GM19328 (cell line): ENCODE results near the gene ABCD1.

ENCODE experiments used
- ATAC-seq: cut with Tn5 transposase; IDR thresholded peaks from one replicate; pipeline ENCODE4 v1.9.1; 2021; ENCODE audit warnings: mild to moderate bottlenecking, moderate library complexity; ENCODE audit not compliant: unreplicated experiment

The ABCD1 gene

GRCh38 chrX:153750127-153750774, 25.6 kb downstream of the ABCD1 start:
- no peak for ATAC-seq

DNA sequence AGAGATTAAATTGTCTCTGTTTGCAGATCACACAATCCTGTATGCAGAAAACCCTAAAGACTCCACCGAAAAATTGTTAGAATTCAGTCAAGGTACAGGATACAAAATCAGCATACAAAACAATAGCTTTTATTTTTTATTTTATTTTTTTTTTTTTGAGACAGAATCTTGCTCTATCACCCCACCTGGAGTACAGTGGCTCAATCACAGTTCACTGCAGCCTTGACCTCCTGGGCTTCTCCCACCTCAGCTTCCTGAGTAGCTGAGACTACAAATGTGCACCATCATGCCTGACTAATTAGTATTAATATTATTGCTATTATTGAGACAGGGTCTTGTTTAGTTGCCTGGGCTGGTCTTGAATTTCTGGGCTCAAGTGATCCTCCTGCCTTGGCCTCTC, 30.5 kb downstream of the ABCD1 start:
- ATAC-seq, result no peak

GRCh38 chrX:153761863-153762262, 37.2 kb downstream of the ABCD1 start:
- no peak for ATAC-seq

- ATAC-seq, result no peak
Measured at GRCh38 chrX:153762626-153763173, 38.0 kb downstream of the ABCD1 start.

DNA sequence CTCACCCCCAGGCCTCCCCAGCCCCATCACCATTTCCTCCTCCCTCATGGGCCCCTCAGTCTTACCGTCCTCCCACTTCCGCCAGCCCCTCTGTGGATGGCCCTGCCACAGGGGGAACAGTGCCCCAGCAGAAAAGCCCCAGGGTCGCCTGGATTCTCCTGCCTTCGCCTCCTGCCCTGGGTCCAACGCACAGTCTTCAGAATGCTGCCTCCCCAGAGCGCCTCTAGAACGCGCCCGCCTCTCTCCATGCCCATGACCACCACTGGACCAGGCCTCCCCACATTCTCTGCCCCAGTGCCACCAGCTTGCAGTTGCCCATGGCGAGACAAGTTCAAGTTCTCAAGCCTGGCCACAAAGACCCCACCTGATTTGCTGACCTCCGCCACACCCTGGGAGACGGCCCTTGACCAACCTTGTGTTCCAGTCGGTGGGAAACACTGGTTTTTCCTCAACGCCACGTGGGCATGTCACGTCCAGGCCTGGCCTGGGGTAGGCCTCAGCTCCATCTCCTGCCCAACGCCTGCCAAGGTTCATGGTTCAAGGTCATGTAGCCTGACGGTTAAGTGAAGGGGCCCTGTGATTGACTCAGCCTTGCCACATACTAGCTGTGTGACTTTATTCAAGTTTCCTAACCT, 38.8 kb downstream of the ABCD1 start:
- no peak for ATAC-seq

DNA sequence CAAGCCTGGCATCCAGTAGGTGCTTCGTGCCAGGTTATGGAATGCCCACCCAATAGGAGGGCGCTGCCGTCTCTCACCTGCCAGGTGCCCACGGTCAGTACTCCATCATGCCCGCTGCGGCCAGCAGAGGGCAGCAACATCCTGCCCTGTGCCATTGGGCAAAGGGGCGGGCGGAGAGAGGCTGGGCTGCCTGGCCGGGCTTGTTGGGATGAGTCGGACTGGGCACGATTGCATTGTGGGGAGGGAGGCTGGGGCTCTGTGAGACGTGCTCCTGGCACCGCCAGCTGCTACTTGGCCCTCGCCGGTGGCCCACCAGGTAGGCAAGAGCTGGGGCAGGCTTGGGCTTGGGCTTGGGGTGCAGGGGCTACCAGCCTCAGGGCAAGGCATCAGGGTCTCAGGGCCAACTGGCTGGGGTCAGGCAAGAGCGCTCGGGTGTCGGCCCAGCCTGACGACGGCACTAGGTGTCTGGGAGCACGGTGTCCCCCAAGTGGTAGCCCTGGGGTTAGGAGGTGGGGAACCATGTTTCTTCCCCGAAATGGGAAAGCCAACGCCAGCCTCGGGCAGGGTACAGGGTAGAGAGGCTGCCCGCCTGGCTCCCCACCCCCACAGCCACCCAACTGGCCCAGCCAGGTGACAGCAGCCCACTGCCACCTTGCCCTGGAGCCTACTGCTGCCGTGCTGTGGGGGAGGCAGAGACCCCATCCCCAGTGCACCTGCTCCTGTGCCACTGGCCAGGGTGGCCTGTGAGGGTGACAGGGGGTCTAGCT, 39.5 kb downstream of the ABCD1 start, which contains the start of gene PLXNB3:
PLXNB3 (plus strand) TSS at position 261 of the 767 bp plus-strand sequence. CDS start 1,287 bp downstream, outside the sequence.
- no peak for ATAC-seq

GRCh38 chrX:153764786-153765137, 40.1 kb downstream of the ABCD1 start:
- ATAC-seq, result no peak

GRCh38 chrX:153765138-153766079, 40.8 kb downstream of the ABCD1 start:
- ATAC-seq, result no peak

DNA sequence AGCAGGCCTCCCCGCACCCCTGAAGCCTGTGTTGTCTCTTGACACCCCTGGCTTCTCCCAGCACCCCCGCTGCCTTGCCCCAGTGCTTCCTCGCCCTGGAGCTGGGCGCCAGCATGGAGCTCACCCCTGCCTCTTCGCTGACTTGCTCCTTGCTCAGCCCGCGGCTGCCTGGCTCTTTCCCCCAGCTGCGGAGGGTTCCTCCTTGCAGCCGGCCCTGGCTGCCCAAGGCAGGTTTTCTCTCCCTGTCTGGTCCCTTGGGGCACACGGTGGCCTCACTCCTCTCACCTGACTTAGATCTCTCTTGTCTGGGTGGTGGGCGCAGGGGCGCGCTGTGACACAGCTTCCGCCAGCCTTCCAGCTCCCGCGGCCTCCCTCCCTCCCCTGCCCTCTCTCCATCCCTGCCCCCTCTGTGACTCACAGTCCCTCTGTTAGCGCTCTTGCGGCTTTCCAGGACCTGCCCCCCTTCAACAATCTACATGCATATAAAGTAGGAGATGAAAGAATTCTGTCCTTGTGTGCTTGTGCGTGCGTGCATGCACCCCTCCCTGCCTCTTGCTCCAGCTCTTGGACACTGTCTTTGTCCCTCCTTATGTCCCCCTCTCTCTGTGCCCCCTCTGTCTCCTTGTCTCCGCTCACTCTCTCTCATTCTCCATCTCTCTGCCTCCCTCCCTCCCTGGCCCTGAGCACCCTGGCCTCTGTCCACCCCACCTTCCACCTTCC, 41.6 kb downstream of the ABCD1 start:
- no peak for ATAC-seq

DNA sequence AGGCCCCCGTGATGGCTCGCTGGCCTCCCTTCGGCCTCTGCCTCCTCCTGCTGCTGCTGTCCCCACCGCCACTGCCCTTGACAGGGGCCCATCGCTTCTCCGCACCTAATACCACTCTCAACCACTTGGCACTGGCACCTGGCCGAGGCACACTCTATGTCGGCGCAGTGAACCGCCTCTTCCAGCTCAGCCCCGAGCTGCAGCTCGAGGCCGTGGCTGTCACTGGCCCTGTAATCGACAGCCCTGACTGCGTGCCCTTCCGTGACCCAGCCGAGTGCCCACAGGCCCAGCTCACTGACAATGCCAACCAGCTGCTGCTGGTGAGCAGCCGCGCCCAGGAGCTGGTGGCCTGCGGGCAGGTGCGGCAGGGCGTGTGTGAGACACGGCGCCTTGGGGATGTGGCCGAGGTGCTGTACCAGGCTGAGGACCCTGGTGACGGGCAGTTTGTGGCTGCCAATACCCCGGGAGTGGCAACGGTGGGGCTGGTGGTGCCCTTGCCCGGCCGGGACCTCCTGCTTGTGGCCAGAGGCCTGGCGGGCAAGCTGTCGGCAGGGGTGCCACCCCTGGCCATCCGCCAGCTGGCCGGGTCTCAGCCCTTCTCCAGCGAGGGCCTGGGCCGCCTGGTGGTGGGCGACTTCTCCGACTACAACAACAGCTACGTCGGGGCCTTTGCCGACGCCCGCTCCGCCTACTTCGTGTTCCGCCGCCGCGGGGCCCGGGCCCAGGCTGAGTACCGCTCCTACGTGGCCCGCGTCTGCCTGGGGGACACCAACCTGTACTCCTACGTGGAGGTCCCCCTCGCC, 42.4 kb downstream of the ABCD1 start:
- ATAC-seq, result no peak

DNA sequence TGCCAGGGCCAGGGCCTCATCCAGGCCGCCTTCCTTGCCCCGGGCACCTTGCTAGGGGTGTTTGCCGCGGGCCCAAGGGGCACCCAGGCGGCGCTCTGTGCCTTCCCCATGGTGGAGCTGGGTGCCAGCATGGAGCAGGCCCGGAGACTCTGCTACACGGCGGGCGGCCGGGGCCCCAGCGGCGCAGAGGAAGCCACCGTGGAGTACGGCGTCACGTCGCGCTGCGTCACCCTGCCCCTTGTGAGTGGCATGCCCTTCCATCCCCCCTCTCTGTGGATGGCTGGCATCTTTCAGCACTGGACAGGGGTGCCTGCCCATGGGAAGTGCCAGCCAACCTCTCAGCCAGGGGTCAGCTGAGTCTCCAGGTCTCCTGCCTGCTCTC, 43.0 kb downstream of the ABCD1 start:
- no peak for ATAC-seq

GRCh38 chrX:153768311-153769157, 43.9 kb downstream of the ABCD1 start:
- no peak for ATAC-seq

DNA sequence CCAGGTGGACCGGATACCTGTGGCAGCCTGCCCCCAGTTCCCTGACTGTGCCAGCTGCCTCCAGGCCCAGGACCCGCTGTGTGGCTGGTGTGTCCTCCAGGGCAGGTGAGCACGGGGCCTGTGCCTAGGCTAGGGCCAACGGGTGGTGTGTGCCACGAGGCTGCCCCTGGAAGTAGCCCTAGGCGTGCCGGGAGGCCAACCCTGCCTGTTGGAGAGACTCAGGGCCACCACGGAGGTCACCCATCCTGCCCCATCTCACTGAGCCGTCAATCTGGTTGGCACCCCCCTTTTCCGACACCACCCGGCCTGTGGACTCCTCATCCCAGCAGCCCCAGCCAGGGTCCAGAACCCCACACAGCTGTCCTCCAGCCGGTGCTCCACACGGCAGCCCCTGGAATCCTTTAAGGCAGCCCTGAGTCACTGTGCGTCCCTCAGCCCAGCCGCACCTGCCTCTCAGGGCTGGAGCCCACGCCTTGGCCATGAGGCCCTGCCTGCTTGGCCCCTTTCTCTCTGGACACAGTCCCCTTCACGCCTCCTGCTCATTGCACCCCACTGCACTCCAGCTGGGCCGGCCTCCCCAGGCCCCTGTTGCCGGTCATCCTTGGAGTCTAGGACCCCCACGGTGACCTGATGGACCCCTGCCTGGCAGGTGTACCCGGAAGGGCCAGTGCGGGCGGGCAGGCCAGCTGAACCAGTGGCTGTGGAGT, 44.7 kb downstream of the ABCD1 start:
- no peak for ATAC-seq

DNA sequence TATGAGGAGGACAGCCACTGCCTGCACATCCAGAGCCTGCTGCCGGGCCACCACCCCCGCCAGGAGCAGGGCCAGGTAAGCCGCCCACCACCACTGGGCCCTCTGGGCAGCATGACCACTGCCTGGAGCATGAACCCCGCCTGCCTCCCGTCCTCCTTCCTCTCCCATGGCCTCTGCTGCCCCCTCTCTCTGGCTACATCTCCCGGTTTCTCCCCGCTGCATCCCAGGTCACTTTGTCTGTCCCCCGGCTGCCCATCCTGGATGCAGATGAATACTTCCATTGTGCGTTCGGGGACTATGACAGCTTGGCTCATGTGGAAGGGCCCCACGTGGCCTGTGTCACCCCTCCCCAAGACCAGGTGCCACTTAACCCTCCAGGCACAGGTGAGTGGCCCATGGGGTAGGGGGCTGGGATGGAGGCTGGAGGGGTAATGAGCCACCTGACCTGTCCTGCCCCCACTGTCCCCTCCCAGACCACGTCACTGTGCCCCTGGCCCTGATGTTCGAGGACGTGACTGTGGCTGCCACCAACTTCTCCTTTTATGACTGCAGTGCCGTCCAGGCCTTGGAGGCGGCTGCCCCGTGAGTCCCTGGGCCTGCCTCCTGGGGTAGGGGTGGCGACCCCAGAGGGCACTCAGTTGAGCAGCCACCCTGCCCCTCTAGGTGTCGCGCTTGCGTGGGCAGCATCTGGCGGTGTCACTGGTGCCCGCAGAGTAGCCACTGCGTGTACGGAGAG, 45.4 kb downstream of the ABCD1 start:
- ATAC-seq, result no peak

- no peak for ATAC-seq
Measured at GRCh38 chrX:153770601-153771414, 46.2 kb downstream of the ABCD1 start.
